ENCODE results near the gene MROH7. TPM values are rescaled to one million over a fixed set of nuclear protein-coding genes. Genes with fewer than 3 reads are reported as not detected.

MROH7 gene
- total and polyA plus RNA-seq, 9 of the 15 experiments (the other 6 are each of a cell fraction or from before 2014, with no cell fraction given) = not detected

GRCh38 chr1:54715493-54716298, 74.1 kb downstream of the MROH7 start, which contains the start of gene TTC4 (continued):
- peak; percentile 86 for TF ChIP-seq E2F8 (IDR thresholded peaks at IDR 0.05; ENCODE audit: low read depth, partially characterized antibody)
- no peak for TF ChIP-seq CUX1 (CRISPR knock-in tag; IDR thresholded peaks at IDR 0.05)
- peak; percentile 9; the same call in 1 of the 2 replicates for TF ChIP-seq MAFK (IDR thresholded peaks at IDR 0.05; ENCODE audit: low read length)
- TF ChIP-seq CAMTA2 (CRISPR knock-in tag; conservative IDR thresholded peaks at IDR 0.05) = no peak
- peak; percentile 73; the same call in 1 of the 2 replicates for TF ChIP-seq HNRNPL (IDR thresholded peaks at IDR 0.05; ENCODE audit: low read depth, low read length)
- TF ChIP-seq POLR3A (IDR thresholded peaks at IDR 0.05; ENCODE audit: borderline replicate concordance, extremely low read depth, insufficient read depth, insufficient read length) = no peak
- TF ChIP-seq NEUROD1 (IDR thresholded peaks at IDR 0.05; ENCODE audit: borderline replicate concordance, low read depth, low read length, partially characterized antibody) = peak; percentile 88
- TF ChIP-seq KAT2B (IDR thresholded peaks at IDR 0.05; ENCODE audit: low read depth, low read length) = no peak
- no peak for TF ChIP-seq ZNF347 (CRISPR knock-in tag; IDR thresholded peaks at IDR 0.05; ENCODE audit: low read depth)
- TF ChIP-seq XRCC5 (IDR thresholded peaks at IDR 0.05; ENCODE audit: low read depth, low read length) = peak; percentile 99
- TF ChIP-seq COPS2 (conservative IDR thresholded peaks at IDR 0.05) = no peak
- TF ChIP-seq ZNF311 (CRISPR knock-in tag; IDR thresholded peaks at IDR 0.05) = no peak
- no peak for TF ChIP-seq U2AF2 (optimal IDR thresholded peaks at IDR 0.05; ENCODE audit: low read depth, low read length)
- TF ChIP-seq FOSL1 (tag; conservative IDR thresholded peaks at IDR 0.05) = peak; percentile 65
- TF ChIP-seq ARHGAP35 (IDR thresholded peaks at IDR 0.05; ENCODE audit: partially characterized antibody) = no peak
- TF ChIP-seq ZFP1 (CRISPR knock-in tag; IDR thresholded peaks at IDR 0.05) = no peak
- TF ChIP-seq, protein P1, sequence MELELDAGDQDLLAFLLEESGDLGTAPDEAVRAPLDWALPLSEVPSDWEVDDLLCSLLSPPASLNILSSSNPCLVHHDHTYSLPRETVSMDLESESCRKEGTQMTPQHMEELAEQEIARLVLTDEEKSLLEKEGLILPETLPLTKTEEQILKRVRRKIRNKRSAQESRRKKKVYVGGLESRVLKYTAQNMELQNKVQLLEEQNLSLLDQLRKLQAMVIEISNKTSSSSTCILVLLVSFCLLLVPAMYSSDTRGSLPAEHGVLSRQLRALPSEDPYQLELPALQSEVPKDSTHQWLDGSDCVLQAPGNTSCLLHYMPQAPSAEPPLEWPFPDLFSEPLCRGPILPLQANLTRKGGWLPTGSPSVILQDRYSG (tag; conservative IDR thresholded peaks at IDR 0.05; ENCODE audit: low read depth) = no peak
